ENCODE results near the gene OR8S1. TPM values are rescaled to one million over a fixed set of nuclear protein-coding genes. Genes with fewer than 3 reads are reported as not detected.

The OR8S1 gene
- total RNA-seq, 3 donors from 2014 or later: not detected

DNA sequence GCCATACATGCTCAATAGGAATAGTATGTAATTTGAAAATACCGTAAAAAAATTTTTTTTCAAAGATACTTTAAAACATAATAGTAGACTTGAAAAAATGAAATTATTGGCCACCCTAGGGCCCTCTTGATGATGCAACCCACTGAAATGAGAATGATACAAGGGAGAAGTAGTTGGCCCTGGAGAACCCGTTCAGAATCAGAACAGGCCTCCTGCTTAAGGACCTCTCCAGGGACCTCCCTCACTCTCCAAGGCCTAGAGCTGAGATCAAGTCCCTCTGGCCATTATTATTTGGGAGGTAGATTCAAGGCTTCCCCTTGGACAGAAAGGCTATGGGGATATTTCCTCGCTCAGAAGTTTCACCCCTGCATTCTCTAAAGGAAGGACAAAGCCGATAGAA is 32.5 kb downstream of the OR8S1 start:
- no peak for DNase-seq (ENCODE audit: low spot score in 2 of 2)
- H3K27ac ChIP-seq: no peak overlapping the region

GRCh38 chr12:48567731-48568130 is 42.3 kb downstream of the OR8S1 start:
- intact Hi-C loops (cut with DNase I; ENCODE audit: low total_unique reads): no loop called here
- Histone ChIP-seq H3K4me3 (no peak overlapping the region), H3K27ac (no peak overlapping the region), H3K27me3 (no peaks in the 10 kb centered on the region), H3K36me3 (no peaks in the 10 kb centered on the region), H3K9me3 (no peaks in the 10 kb centered on the region), H3K4me1 (no peaks in the 10 kb centered on the region)
- TF ChIP-seq, protein P1, sequence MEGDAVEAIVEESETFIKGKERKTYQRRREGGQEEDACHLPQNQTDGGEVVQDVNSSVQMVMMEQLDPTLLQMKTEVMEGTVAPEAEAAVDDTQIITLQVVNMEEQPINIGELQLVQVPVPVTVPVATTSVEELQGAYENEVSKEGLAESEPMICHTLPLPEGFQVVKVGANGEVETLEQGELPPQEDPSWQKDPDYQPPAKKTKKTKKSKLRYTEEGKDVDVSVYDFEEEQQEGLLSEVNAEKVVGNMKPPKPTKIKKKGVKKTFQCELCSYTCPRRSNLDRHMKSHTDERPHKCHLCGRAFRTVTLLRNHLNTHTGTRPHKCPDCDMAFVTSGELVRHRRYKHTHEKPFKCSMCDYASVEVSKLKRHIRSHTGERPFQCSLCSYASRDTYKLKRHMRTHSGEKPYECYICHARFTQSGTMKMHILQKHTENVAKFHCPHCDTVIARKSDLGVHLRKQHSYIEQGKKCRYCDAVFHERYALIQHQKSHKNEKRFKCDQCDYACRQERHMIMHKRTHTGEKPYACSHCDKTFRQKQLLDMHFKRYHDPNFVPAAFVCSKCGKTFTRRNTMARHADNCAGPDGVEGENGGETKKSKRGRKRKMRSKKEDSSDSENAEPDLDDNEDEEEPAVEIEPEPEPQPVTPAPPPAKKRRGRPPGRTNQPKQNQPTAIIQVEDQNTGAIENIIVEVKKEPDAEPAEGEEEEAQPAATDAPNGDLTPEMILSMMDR (IDR thresholded peaks at IDR 0.05): no peak
- no peak for TF ChIP-seq POLR2AphosphoS5 (IDR thresholded peaks at IDR 0.05)
- no peak for TF ChIP-seq POLR2A (IDR thresholded peaks at IDR 0.05)
- no peak for DNase-seq (ENCODE audit: low spot score in 2 of 2)

More for the DNA sequence above, 32.5 kb downstream of the OR8S1 start:
- Histone ChIP-seq H3K4me3 (no peak overlapping the region), H3K4me1 (no peaks in the 10 kb centered on the region), H3K9me3 (no peaks in the 10 kb centered on the region), H3K27me3 (no peaks in the 10 kb centered on the region), H3K36me3 (no peaks in the 10 kb centered on the region)
- TF ChIP-seq POLR2A (IDR thresholded peaks at IDR 0.05) (no peak), POLR2AphosphoS5 (IDR thresholded peaks at IDR 0.05) (no peak)
- TF ChIP-seq, protein P1 (IDR thresholded peaks at IDR 0.05): no peak
- intact Hi-C loops (cut with DNase I; ENCODE audit: low total_unique reads): no loop called here

- no peak within 1 kb of the TSS for H3K27ac ChIP-seq
- no peaks in the 10 kb centered on the region for H3K4me1 ChIP-seq
- no peaks in the 10 kb centered on the region for H3K9me3 ChIP-seq
- no peak within 1 kb of the TSS for H3K4me3 ChIP-seq
- H3K36me3 ChIP-seq: no peaks in the 10 kb centered on the region
- TF ChIP-seq POLR2AphosphoS5 (IDR thresholded peaks at IDR 0.05): no peak
- TF ChIP-seq, protein P1 (IDR thresholded peaks at IDR 0.05): no peak
- TF ChIP-seq POLR2A (IDR thresholded peaks at IDR 0.05): no peak
- H3K27me3 ChIP-seq: no peaks in the 10 kb centered on the region
- DNase-seq (ENCODE audit: low spot score in 2 of 2): no peak
- intact Hi-C loops (cut with DNase I; ENCODE audit: low total_unique reads): no loop called here
These were observed 44.5 kb downstream of the OR8S1 start, which contains the start of gene LALBA for GRCh38 chr12:48569946-48570345. LALBA (minus strand) TSS chr12:48570046; CDS start chr12:48570020, 26 bp downstream.

- Histone ChIP-seq H3K4me3 (no peak overlapping the region), H3K4me1 (no peaks in the 10 kb centered on the region), H3K36me3 (no peaks in the 10 kb centered on the region), H3K27me3 (no peaks in the 10 kb centered on the region), H3K27ac (no peak overlapping the region), H3K9me3 (no peaks in the 10 kb centered on the region)
- no peak for TF ChIP-seq POLR2A (IDR thresholded peaks at IDR 0.05)
- TF ChIP-seq POLR2AphosphoS5 (IDR thresholded peaks at IDR 0.05): no peak
- TF ChIP-seq, protein P1 (IDR thresholded peaks at IDR 0.05): no peak
- intact Hi-C loops (cut with DNase I; ENCODE audit: low total_unique reads): no loop called here
- no peak for DNase-seq (ENCODE audit: low spot score in 2 of 2)
These were observed 46.9 kb downstream of the OR8S1 start for GRCh38 chr12:48572326-48572725.

Other genes with a start within 250 kb of the OR8S1 start
- 10 to 100 TPM; 22.9 to 33.8 (median 23.4) TPM for gene ZNF641, start 174.7 kb upstream of the OR8S1 start, total RNA-seq
- under 1 TPM in 1 of 3 donors, not detected in 2; 0.59 TPM for gene ANP32D, start 53.1 kb upstream of the OR8S1 start, total RNA-seq
- under 1 TPM in 1 of 3 donors, not detected in 2; 0.64 TPM for gene C12orf54, start 43.1 kb upstream of the OR8S1 start, total RNA-seq
- gene LALBA, start 44.4 kb downstream of the OR8S1 start, total RNA-seq: not detected
- gene KANSL2, start 156.6 kb downstream of the OR8S1 start, total RNA-seq: 100 to 1,000 TPM in 1 of 3 donors, 10 to 100 TPM in 2; 48.0 to 113 (median 76.4) TPM
- 10 to 100 TPM; 25.9 to 51.7 (median 26.7) TPM for gene CCNT1, start 191.1 kb downstream of the OR8S1 start, total RNA-seq

Data from breast epithelium (tissue), 4 donors.